ENCODE results near the gene SLC35F6.
A peak's percentile ranks its signal among the peaks of the same experiment; 100 is the strongest.
"Not testable (repeated sequence)": the region's sequence is repeated elsewhere in the genome, so short reads cannot be mapped to it uniquely, and the experiment has no call there.

SLC35F6 gene

GRCh38 chr2:26730549-26731344 is 33.3 kb upstream of the SLC35F6 start:
- no peak for DNase-seq

GRCh38 chr2:26731714-26732113 is 32.4 kb upstream of the SLC35F6 start:
- DNase-seq, result no peak

GRCh38 chr2:26732446-26732845 is 31.6 kb upstream of the SLC35F6 start:
- DNase-seq, result no peak

- no peak for DNase-seq
Observed at GRCh38 chr2:26733413-26733812, 30.7 kb upstream of the SLC35F6 start.

- no peak for DNase-seq
Observed at GRCh38 chr2:26735097-26735496, 29.0 kb upstream of the SLC35F6 start.

- DNase-seq, result no peak
Observed at GRCh38 chr2:26735883-26736588, 28.0 kb upstream of the SLC35F6 start.

- no peak for DNase-seq
Observed at GRCh38 chr2:26737221-26737620, 26.9 kb upstream of the SLC35F6 start.

- no peak for DNase-seq
Observed at GRCh38 chr2:26738481-26738880, 25.6 kb upstream of the SLC35F6 start.

GRCh38 chr2:26739514-26739913 is 24.6 kb upstream of the SLC35F6 start:
- no peak for DNase-seq

- DNase-seq, result no peak
Observed at GRCh38 chr2:26740346-26740745, 23.7 kb upstream of the SLC35F6 start.

GRCh38 chr2:26740890-26741302 is 23.2 kb upstream of the SLC35F6 start:
- no peak for DNase-seq

GRCh38 chr2:26742048-26742770 is 21.9 kb upstream of the SLC35F6 start:
- DNase-seq, result no peak

- no peak for DNase-seq
Observed at GRCh38 chr2:26743852-26744251, 20.2 kb upstream of the SLC35F6 start.

GRCh38 chr2:26744953-26745352 is 19.1 kb upstream of the SLC35F6 start:
- DNase-seq, result no peak

GRCh38 chr2:26745609-26746327 is 18.3 kb upstream of the SLC35F6 start:
- peak; percentile 89 for DNase-seq

GRCh38 chr2:26746934-26747333 is 17.1 kb upstream of the SLC35F6 start:
- DNase-seq, result no peak

- not testable (repeated sequence) for DNase-seq
Observed at GRCh38 chr2:26749787-26750420, 14.2 kb upstream of the SLC35F6 start.

- not testable (repeated sequence) for DNase-seq
Observed at GRCh38 chr2:26750467-26750866, 13.6 kb upstream of the SLC35F6 start.

GRCh38 chr2:26752656-26753055 is 11.4 kb upstream of the SLC35F6 start:
- no peak for DNase-seq

- no peak for DNase-seq
Observed at GRCh38 chr2:26754539-26754938, 9.5 kb upstream of the SLC35F6 start.

GRCh38 chr2:26754972-26755670 is 9.0 kb upstream of the SLC35F6 start:
- DNase-seq, result no peak

- DNase-seq, result peak; percentile 65
Observed at GRCh38 chr2:26756337-26756736, 7.7 kb upstream of the SLC35F6 start.
